ENCODE measurements around the gene ZBP1. TPM values are rescaled to one million over a fixed set of nuclear protein-coding genes. Genes with fewer than 3 reads are reported as not detected.
A peak's percentile ranks its signal among the peaks of the same experiment; 100 is the strongest.

Gene ZBP1
- total RNA-seq, 2 donors from 2014 or later: 4.1 to 6.1 TPM

DNA sequence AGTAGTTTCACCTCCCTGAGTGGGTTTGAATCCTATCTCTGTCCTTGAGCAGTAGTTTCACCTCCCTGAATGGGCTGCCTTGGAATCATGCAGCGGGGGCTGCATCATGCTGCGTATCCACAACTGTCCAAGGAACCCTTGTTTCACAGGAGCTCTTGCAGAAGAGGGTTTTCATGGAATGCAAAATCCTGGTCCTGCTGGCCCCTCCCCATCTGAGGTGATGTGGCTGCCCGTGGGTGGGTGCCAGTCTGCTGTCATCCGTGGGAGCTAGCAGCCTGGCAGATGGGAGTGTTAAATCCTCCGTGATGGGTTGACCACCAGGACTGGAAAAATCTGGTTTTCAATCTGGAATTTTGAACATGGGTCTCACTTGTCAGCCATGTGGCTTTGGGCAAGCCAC is 21.7 kb downstream of the ZBP1 start:
- Histone ChIP-seq H3K4me1 (ENCODE audit: control insufficient read depth in 1 of 2, low read depth in 2 of 2) (peaks cover 0 to 8% of the 10 kb centered on the region in 2 donors), H3K4me3 (no peak overlapping the region), H3K27ac (no peak overlapping the region), H3K36me3 (no peaks in the 10 kb centered on the region), H3K27me3 (replicated peaks; ENCODE audit: insufficient read depth) (no peaks in the 10 kb centered on the region), H3K9me3 (no peaks in the 10 kb centered on the region)
- DNase-seq (ENCODE audit: low spot score): no peak
- no peak for ATAC-seq (ENCODE audit: insufficient number of reproducible peaks, low FRiP score, low read depth)
- no peak for TF ChIP-seq CTCF (IDR thresholded peaks at IDR 0.05)

GRCh38 chr20:57598060-57598459 is 22.2 kb downstream of the ZBP1 start:
- Histone ChIP-seq H3K27ac (no peak overlapping the region), H3K9me3 (no peaks in the 10 kb centered on the region), H3K27me3 (replicated peaks; ENCODE audit: insufficient read depth) (no peaks in the 10 kb centered on the region), H3K4me3 (no peak overlapping the region), H3K4me1 (ENCODE audit: control insufficient read depth in 1 of 2, low read depth in 2 of 2) (peaks cover 0 to 8% of the 10 kb centered on the region in 2 donors), H3K36me3 (no peaks in the 10 kb centered on the region)
- DNase-seq (ENCODE audit: low spot score) (no peak), ATAC-seq (ENCODE audit: insufficient number of reproducible peaks, low FRiP score, low read depth) (no peak)
- no peak for TF ChIP-seq CTCF (IDR thresholded peaks at IDR 0.05)

DNA sequence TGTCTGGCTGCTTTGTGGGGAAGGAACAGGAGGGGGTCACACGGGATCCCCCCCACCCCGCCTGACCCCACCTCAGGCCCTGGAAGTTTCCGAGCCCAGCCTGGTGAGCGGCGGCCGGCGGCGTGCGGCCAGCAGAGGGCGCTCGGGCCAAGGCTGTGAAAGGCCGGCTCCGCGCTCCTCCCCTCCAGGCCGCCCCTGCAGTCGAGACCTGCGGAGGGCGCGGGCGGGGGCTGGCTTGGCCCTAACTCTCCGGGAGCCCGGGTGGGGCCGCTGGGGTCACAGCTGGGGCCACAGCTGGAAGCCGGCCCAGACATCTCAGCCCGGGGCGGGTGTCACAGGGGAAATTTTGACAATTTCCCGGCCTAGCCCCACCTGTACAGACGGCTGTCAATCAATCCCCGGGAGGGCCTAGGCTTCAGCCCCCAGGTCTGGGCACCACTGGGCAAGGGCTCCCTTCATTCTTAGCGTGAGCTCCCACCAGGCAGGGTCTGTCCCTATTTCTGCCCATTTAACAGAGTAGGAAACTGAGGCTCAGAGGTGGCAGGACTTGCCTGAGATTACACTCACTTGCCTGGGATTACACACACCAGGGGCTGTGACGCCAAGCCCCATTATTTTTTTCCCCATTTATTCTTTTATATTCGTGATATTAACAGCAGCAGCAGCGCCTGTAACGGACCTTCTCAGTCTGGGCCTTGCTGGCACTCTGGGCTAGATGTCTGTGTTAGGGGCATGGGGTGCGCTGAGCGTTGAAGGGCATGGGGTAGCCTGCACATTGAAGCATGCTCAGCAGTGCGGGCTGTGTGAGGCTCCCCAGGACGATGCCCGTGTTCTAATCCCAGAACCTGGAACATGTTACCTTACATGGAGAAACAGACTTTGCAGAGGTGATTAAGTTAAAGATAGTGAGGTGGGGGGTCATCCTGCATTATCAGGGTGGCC is 23.0 kb downstream of the ZBP1 start:
- peak; percentile 93 for TF ChIP-seq CTCF (IDR thresholded peaks at IDR 0.05)
- DNase-seq (ENCODE audit: low spot score) (no peak), ATAC-seq (ENCODE audit: insufficient number of reproducible peaks, low FRiP score, low read depth) (peak; percentile 32)
- H3K4me3 ChIP-seq: peak overlapping the region; percentile 47
- H3K4me1 ChIP-seq (ENCODE audit: control insufficient read depth in 1 of 2, low read depth in 2 of 2): peaks cover 0 to 8% of the 10 kb centered on the region in 2 donors
- H3K27me3 ChIP-seq (replicated peaks; ENCODE audit: insufficient read depth): no peaks in the 10 kb centered on the region
- H3K27ac ChIP-seq: no peak overlapping the region
- no peaks in the 10 kb centered on the region for H3K9me3 ChIP-seq
- no peaks in the 10 kb centered on the region for H3K36me3 ChIP-seq

GRCh38 chr20:57596358-57596757 is 23.9 kb downstream of the ZBP1 start:
- peaks cover 0 to 8% of the 10 kb centered on the region in 2 donors for H3K4me1 ChIP-seq (ENCODE audit: control insufficient read depth in 1 of 2, low read depth in 2 of 2)
- no peaks in the 10 kb centered on the region for H3K27me3 ChIP-seq (replicated peaks; ENCODE audit: insufficient read depth)
- no peak for ATAC-seq (ENCODE audit: insufficient number of reproducible peaks, low FRiP score, low read depth)
- H3K4me3 ChIP-seq: no peak overlapping the region
- DNase-seq (ENCODE audit: low spot score): no peak
- TF ChIP-seq CTCF (IDR thresholded peaks at IDR 0.05): no peak
- no peak overlapping the region for H3K27ac ChIP-seq
- no peaks in the 10 kb centered on the region for H3K9me3 ChIP-seq
- H3K36me3 ChIP-seq: no peaks in the 10 kb centered on the region

DNA sequence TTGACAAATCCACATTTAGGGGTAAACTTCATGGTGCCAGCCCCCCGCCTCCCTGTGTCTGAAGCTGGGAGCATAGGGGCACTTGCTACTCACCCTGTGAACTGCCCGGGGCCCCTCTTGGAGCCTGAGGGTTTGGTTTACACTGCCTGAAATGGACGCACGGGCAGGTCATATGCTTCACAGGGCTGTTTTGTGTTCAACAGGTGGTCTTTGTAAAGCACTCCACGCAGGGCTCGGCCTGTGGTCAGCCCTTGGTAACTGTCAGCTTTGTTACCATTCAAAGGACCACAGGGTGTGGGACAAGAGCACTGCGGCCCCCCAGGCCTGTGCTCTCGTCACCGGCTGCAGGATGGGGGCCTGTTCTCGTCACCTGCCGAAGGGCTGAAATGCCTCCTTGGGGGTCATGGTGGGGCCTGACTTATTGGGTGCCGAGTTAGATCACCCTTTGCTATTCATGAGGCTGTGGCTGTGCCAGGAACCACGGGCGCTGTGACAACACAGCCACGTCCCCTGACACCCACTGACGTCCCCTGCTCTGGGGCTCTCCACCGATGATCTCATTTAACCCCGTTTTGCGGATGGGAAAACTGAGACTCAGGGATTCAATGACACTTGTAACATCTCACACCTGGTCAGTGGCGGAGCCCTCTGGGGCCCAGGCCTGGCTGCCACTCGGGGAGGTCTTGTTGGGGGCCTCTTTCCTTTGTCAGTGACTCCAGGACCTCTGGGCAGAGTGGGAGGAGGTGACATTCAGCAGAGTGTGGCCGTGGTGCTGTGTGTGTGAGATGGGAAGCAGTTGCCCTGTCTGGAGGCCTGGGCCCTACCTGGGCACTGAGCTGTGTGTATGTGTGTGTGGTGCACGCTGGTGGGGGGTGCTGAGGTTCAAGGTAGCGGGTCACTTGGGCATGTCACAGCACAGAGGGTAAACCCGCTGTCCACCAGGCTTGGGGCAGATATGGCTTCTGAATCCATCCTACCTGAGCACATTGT is 24.9 kb downstream of the ZBP1 start:
- TF ChIP-seq CTCF (IDR thresholded peaks at IDR 0.05): no peak

More for the DNA sequence above, 24.9 kb downstream of the ZBP1 start:
- no peaks in the 10 kb centered on the region for H3K27me3 ChIP-seq (replicated peaks; ENCODE audit: insufficient read depth)
- peaks cover 0 to 8% of the 10 kb centered on the region in 2 donors for H3K4me1 ChIP-seq (ENCODE audit: control insufficient read depth in 1 of 2, low read depth in 2 of 2)
- ATAC-seq (ENCODE audit: insufficient number of reproducible peaks, low FRiP score, low read depth) (no peak), DNase-seq (ENCODE audit: low spot score) (no peak)
- H3K9me3 ChIP-seq: no peaks in the 10 kb centered on the region
- no peak overlapping the region for H3K4me3 ChIP-seq
- H3K36me3 ChIP-seq: no peaks in the 10 kb centered on the region
- H3K27ac ChIP-seq: no peak overlapping the region
